Upper lobe of left lung (tissue), 4 donors: ENCODE results near the gene UBR1.
"Not testable (repeated sequence)": the region's sequence is repeated elsewhere in the genome, so short reads cannot be mapped to it uniquely, and the experiment has no call there.

ENCODE experiments used
- CTCF ChIP-seq, 6 experiments: fragments of 450-650 bp in 4 of 6; fragments of 200-600 bp in 2 of 6; sonication (generic) in 2 of 6; IDR thresholded peaks; one replicate each; pipeline ENCODE4 v1.5.1; 2016 to 2019; ENCODE audit warnings: antibody characterized with exemption in 6 of 6
- POLR2A ChIP-seq, 4 donors: fragments of 450-650 bp; IDR thresholded peaks; one replicate each; pipeline ENCODE4 v1.5.1; 2016 to 2017; ENCODE audit warnings: antibody characterized with exemption in 4 of 4, mild to moderate bottlenecking in 2 of 4
- POLR2AphosphoS5 ChIP-seq, 2 donors: sonication (generic); formaldehyde crosslinking; IDR thresholded peaks; one replicate each; pipeline ENCODE4 v1.5.1; 2017; ENCODE audit warnings: antibody characterized with exemption in 2 of 2

DNA sequence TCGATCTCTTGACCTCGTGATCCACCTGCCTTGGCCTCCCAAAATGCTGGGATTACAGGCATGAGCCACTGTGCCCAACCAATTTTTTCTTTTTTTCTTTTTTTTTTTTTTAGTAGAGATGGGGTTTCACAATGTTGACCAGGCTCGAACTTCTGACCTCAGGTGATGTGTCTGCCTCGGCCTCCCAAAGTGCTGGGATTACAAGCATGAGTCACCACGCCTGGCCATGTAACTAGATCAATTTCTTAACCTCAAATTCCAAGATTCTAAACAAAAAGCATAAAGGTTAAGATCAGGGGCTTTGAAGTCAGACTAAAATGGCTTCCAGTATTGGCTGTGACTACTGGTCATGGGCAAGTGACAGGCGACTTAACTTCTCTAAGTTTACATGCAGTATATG is 126.7 kb downstream of the UBR1 start:
- not testable (repeated sequence) for TF ChIP-seq POLR2AphosphoS5, POLR2A, CTCF (IDR thresholded peaks at IDR 0.05)
